Hepatocyte (in vitro differentiated cells): ENCODE data around the gene PROC.

Source experiments
- EZH2phosphoT487 ChIP-seq: fragments of 200-600 bp; sonication (generic); IDR thresholded peaks from one replicate; pipeline ENCODE4 v1.6.1; 2018; ENCODE audit warnings: antibody characterized with exemption, mild to moderate bottlenecking, low read depth, moderate library complexity; ENCODE audit not compliant: unreplicated experiment, severe bottlenecking
- TF ChIP-seq, protein P1 (sequence below): fragments of 200-600 bp; sonication (generic); IDR thresholded peaks from 2 replicates; pipeline ENCODE4 v1.5.1; 2016; ENCODE audit warnings: antibody characterized with exemption, mild to moderate bottlenecking; ENCODE audit not compliant: poor library complexity

GRCh38 chr2:127387655-127388422, 30.4 kb upstream of the PROC start, which contains the start of gene MAP3K2:
- TF ChIP-seq, protein P1, sequence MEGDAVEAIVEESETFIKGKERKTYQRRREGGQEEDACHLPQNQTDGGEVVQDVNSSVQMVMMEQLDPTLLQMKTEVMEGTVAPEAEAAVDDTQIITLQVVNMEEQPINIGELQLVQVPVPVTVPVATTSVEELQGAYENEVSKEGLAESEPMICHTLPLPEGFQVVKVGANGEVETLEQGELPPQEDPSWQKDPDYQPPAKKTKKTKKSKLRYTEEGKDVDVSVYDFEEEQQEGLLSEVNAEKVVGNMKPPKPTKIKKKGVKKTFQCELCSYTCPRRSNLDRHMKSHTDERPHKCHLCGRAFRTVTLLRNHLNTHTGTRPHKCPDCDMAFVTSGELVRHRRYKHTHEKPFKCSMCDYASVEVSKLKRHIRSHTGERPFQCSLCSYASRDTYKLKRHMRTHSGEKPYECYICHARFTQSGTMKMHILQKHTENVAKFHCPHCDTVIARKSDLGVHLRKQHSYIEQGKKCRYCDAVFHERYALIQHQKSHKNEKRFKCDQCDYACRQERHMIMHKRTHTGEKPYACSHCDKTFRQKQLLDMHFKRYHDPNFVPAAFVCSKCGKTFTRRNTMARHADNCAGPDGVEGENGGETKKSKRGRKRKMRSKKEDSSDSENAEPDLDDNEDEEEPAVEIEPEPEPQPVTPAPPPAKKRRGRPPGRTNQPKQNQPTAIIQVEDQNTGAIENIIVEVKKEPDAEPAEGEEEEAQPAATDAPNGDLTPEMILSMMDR = no peak
- TF ChIP-seq EZH2phosphoT487 = no peak
